H9 (cell line): ENCODE data around the gene SPAG6. TPM values are rescaled to one million over a fixed set of nuclear protein-coding genes. Genes with fewer than 3 reads are reported as not detected.
A peak's percentile ranks its signal among the peaks of the same experiment; 100 is the strongest.

ENCODE experiments used
- DNase-seq: peaks from one replicate; pipeline ENCODE4 v3.0.0-alpha.2; 2017
- H2AFZ ChIP-seq: one replicate; pipeline ENCODE4 v1.6.1; 2013; ENCODE audit warnings: mild to moderate bottlenecking, low read length, control low read depth, moderate library complexity
- H2AK5ac ChIP-seq: 2 replicates; pipeline ENCODE4 v1.6.1; 2013; ENCODE audit warnings: low read length, control low read depth, mixed read lengths; ENCODE audit not compliant: insufficient read length
- H2BK120ac ChIP-seq: one replicate; pipeline ENCODE4 v1.6.1; 2013; ENCODE audit warnings: low read depth, mild to moderate bottlenecking, low read length, control low read depth, inconsistent platforms; ENCODE audit not compliant: poor library complexity, severe bottlenecking
- H2BK12ac ChIP-seq: 2 replicates; pipeline ENCODE4 v1.6.1; 2013; ENCODE audit warnings: low read length, control low read depth, mixed read lengths, low read depth; ENCODE audit not compliant: insufficient read length
- H2BK15ac ChIP-seq: 2 replicates; pipeline ENCODE4 v1.6.1; 2013; ENCODE audit warnings: low read depth, low read length, control low read depth
- H2BK20ac ChIP-seq: one replicate; pipeline ENCODE4 v1.6.1; 2013; ENCODE audit warnings: low read depth, mild to moderate bottlenecking, low read length, control low read depth, inconsistent platforms; ENCODE audit not compliant: poor library complexity, severe bottlenecking
- H2BK5ac ChIP-seq: 2 replicates; pipeline ENCODE4 v1.6.1; 2013; ENCODE audit warnings: low read length, control low read depth, mixed read lengths; ENCODE audit not compliant: insufficient read length
- H3K14ac ChIP-seq: 2 replicates; pipeline ENCODE4 v1.6.1; 2013; ENCODE audit warnings: low read length, control low read depth; ENCODE audit not compliant: insufficient read depth
- H3K18ac ChIP-seq: 2 replicates; pipeline ENCODE4 v1.6.1; 2013; ENCODE audit warnings: low read depth, mild to moderate bottlenecking, mixed read lengths, low read length, control low read depth; ENCODE audit not compliant: insufficient read length
- H3K23ac ChIP-seq: 2 replicates; pipeline ENCODE4 v1.6.1; 2013; ENCODE audit warnings: low read length, control low read depth, mixed read lengths, low read depth; ENCODE audit not compliant: insufficient read length
- H3K23me2 ChIP-seq: 2 replicates; pipeline ENCODE4 v1.6.1; 2013; ENCODE audit warnings: low read depth, mild to moderate bottlenecking, mixed read lengths, low read length, control low read depth; ENCODE audit not compliant: insufficient read length, poor library complexity, severe bottlenecking
- H3K27ac ChIP-seq: 2 replicates; pipeline ENCODE4 v1.5.1; 2013; ENCODE audit warnings: low read length, control low read depth, mixed read lengths, low read depth; ENCODE audit not compliant: insufficient read length
- H3K27me3 ChIP-seq: 2 replicates; pipeline ENCODE4 v1.6.1; 2013; ENCODE audit warnings: low read length, control low read depth, inconsistent platforms; ENCODE audit not compliant: insufficient read depth
- H3K4ac ChIP-seq: 2 replicates; pipeline ENCODE4 v1.6.1; 2013; ENCODE audit warnings: low read depth, mild to moderate bottlenecking, control low read depth, inconsistent platforms, low read length, moderate library complexity
- H3K4me1 ChIP-seq: 2 replicates; pipeline ENCODE4 v1.6.1; 2013; ENCODE audit warnings: low read length, control low read depth, inconsistent platforms; ENCODE audit not compliant: insufficient read depth
- H3K4me2 ChIP-seq: 2 replicates; pipeline ENCODE4 v1.6.1; 2013; ENCODE audit warnings: low read length, control low read depth, mixed read lengths; ENCODE audit not compliant: insufficient read length, insufficient read depth
- H3K56ac ChIP-seq: 2 replicates; pipeline ENCODE4 v1.6.1; 2013; ENCODE audit warnings: low read depth, mild to moderate bottlenecking, mixed read lengths, low read length, control low read depth; ENCODE audit not compliant: insufficient read length
- H3K79me1 ChIP-seq: 2 replicates; pipeline ENCODE4 v1.6.1; 2013; ENCODE audit warnings: low read depth, mild to moderate bottlenecking, moderate library complexity, low read length, control low read depth, inconsistent platforms; ENCODE audit not compliant: insufficient read depth, poor library complexity, severe bottlenecking
- H3K79me2 ChIP-seq: 2 replicates; pipeline ENCODE4 v1.6.1; 2013; ENCODE audit warnings: low read length, control low read depth, inconsistent platforms; ENCODE audit not compliant: insufficient read depth
- H3K9ac ChIP-seq: 2 replicates; pipeline ENCODE4 v1.6.1; 2013; ENCODE audit warnings: low read length, control low read depth, mixed read lengths; ENCODE audit not compliant: insufficient read length; ENCODE audit errors: extremely low read depth
- H3K9me3 ChIP-seq: one replicate; pipeline ENCODE4 v1.6.1; 2013; ENCODE audit warnings: low read depth, low read length, inconsistent platforms; ENCODE audit not compliant: control insufficient read depth
- H3T11ph ChIP-seq: one replicate; pipeline ENCODE4 v1.6.1; 2013; ENCODE audit warnings: mild to moderate bottlenecking, low read length, control low read depth, inconsistent platforms
- H4K20me1 ChIP-seq: one replicate; pipeline ENCODE4 v1.6.1; 2013; ENCODE audit not compliant: control insufficient read depth, insufficient read length, insufficient read depth
- H4K5ac ChIP-seq: 2 replicates; pipeline ENCODE4 v1.6.1; 2013; ENCODE audit warnings: low read depth, mild to moderate bottlenecking, mixed read lengths, low read length, control low read depth; ENCODE audit not compliant: insufficient read length
- H4K8ac ChIP-seq: replicated peaks from 2 replicates; pipeline ENCODE4 v1.6.1; 2013; ENCODE audit warnings: low read length, control low read depth, mixed read lengths, low read depth; ENCODE audit not compliant: insufficient read length
- H4K91ac ChIP-seq: 2 replicates; pipeline ENCODE4 v1.6.1; 2013; ENCODE audit warnings: low read depth, mild to moderate bottlenecking, moderate library complexity, mixed read lengths, low read length, control low read depth; ENCODE audit not compliant: insufficient read length
- H3K27ac Mint-ChIP-seq, 3 experiments: 2 replicates in 2 of 3; 3 replicates in 1 of 3; pipeline ENCODE4 v1.8.0; 2020 to 2021; ENCODE audit warnings: mixed read lengths in 3 of 3, mild to moderate bottlenecking in 1 of 3, moderate library complexity in 1 of 3
- H3K27me3 Mint-ChIP-seq: 2 replicates; pipeline ENCODE4 v1.8.0; 2021; ENCODE audit warnings: low read depth, mild to moderate bottlenecking, moderate library complexity, mixed read lengths
- H3K36me3 Mint-ChIP-seq, 3 experiments: 2 replicates in 2 of 3; 3 replicates in 1 of 3; pipeline ENCODE4 v1.8.0; 2020 to 2021; ENCODE audit warnings: low read depth in 3 of 3, mixed read lengths in 3 of 3; ENCODE audit not compliant: insufficient read depth in 1 of 3
- H3K4me1 Mint-ChIP-seq, 2 experiments: 2 replicates each; pipeline ENCODE4 v1.8.0; 2020; ENCODE audit warnings: mixed read lengths in 2 of 2
- H3K4me3 Mint-ChIP-seq, 2 experiments: 2 replicates in 1 of 2; 3 replicates in 1 of 2; pipeline ENCODE4 v1.8.0; 2020 to 2021; ENCODE audit warnings: mild to moderate bottlenecking in 2 of 2, mixed read lengths in 2 of 2, moderate library complexity in 1 of 2
- H3K9me3 Mint-ChIP-seq, 2 experiments: 2 replicates in 1 of 2; 3 replicates in 1 of 2; pipeline ENCODE4 v1.8.0; 2020; ENCODE audit warnings: mild to moderate bottlenecking in 2 of 2, mixed read lengths in 2 of 2, moderate library complexity in 1 of 2
- WGBS: extraction: QIAGEN DNeasy Blood & Tissue Kit; methylation state at CpG from one replicate; pipeline ENCODE4 v1.1.7; 2013; ENCODE audit warnings: missing lambda C conversion rate, low lambda C conversion rate, mixed read lengths; ENCODE audit not compliant: insufficient read length; ENCODE audit errors: extremely low coverage; 5-methylcytosine and 5-hydroxymethylcytosine counted together
- total RNA-seq: library from RNA; stranded (reverse); gene quantifications from 2 replicates; pipeline ENCODE4 v1.2.1, GENCODE V29; 2021
- TF ChIP-seq, protein P1 (sequence below): fragments of 200-600 bp; sonication (generic); conservative IDR thresholded peaks from 3 replicates; pipeline ENCODE4 v1.8.0; 2021; ENCODE audit warnings: antibody characterized with exemption, mild to moderate bottlenecking

Gene SPAG6
- total RNA-seq, 1 experiment from 2014 or later: 0.24 TPM

DNA sequence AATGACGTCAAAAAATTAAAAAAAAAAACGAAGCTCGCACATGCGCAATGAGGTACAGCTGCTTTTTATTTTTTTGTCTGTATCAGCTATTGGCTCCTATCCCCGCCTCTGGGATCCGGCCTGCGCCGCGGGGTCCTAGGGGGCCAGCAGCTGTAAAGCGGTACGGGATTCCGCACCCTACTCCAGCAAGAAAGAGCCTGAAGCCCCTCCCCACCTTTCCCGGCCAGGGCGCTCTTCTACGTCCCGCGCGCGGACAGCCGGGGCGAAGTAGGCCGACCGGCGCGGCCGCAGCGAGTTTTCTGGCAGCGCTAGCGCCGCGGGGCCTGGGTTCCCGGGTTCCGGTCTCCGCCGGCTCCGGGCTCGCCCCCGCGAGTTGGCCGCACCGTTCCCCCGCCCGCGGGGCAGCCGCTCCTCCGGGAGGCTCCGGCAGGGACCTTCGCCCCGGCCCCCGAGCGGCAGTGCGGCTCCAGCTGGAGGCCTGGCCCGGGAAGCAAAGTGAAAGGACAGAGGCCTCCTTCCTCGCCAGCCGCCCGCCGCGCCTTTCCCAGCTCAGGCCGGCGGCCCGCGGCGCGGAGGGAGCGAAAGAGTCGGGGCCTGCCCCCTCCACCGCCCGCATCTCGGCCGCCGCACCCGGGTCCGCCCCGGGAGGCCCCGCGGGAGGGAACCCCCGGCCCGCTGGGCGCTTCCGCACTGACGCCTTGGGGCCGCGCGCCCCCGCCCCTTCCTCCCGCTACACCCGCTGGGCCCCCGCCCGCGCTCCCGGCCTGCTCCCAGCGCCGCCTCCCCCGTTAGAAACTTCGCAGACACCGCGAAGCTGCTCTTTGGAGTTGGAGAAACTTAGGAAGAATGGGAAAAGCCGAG is 4.7 kb upstream of the SPAG6 start:
- Histone ChIP-seq H3K9me3 (no peaks in the 10 kb centered on the region), H3K4ac (no peak overlapping the region), H3K56ac (no peak overlapping the region), H3K4me2 (peak overlapping the region; percentile 61), H3K9ac (no peak overlapping the region), H3K79me2 (no peaks in the 10 kb centered on the region), H4K91ac (no peak overlapping the region), H2BK20ac (no peak overlapping the region), H3T11ph (no peak overlapping the region), H3K4me1 (no peaks in the 10 kb centered on the region), H2AK5ac (no peak overlapping the region), H3K23ac (no peak overlapping the region), H2BK120ac (no peak overlapping the region), H3K27ac (no peak overlapping the region), H3K18ac (no peak overlapping the region), H3K14ac (no peak overlapping the region), H2BK5ac (no peak overlapping the region), H4K8ac (no peak overlapping the region), H4K20me1 (no peaks in the 10 kb centered on the region), H2AFZ (no peak overlapping the region), H3K27me3 (peaks cover 71% of the 10 kb centered on the region), H3K79me1 (no peaks in the 10 kb centered on the region), H4K5ac (no peak overlapping the region), H2BK12ac (no peak overlapping the region), H2BK15ac (no peak overlapping the region), H3K23me2 (peaks cover 16% of the 10 kb centered on the region)
- no CpG with 5 or more reads among the region's 98 CpGs for WGBS
- Mint-ChIP-seq H3K27ac (no peak overlapping the region), H3K27me3 (peaks cover 97% of the 10 kb centered on the region), H3K4me3 (peak overlapping the region; percentile 65 to 83), H3K9me3 (peaks cover 0 to 3% of the 10 kb centered on the region in 2 experiments; a peak in 3 of 5 replicates), H3K4me1 (peaks cover 5 to 14% of the 10 kb centered on the region in 2 experiments), H3K36me3 (no peaks in the 10 kb centered on the region)
- TF ChIP-seq, protein P1, sequence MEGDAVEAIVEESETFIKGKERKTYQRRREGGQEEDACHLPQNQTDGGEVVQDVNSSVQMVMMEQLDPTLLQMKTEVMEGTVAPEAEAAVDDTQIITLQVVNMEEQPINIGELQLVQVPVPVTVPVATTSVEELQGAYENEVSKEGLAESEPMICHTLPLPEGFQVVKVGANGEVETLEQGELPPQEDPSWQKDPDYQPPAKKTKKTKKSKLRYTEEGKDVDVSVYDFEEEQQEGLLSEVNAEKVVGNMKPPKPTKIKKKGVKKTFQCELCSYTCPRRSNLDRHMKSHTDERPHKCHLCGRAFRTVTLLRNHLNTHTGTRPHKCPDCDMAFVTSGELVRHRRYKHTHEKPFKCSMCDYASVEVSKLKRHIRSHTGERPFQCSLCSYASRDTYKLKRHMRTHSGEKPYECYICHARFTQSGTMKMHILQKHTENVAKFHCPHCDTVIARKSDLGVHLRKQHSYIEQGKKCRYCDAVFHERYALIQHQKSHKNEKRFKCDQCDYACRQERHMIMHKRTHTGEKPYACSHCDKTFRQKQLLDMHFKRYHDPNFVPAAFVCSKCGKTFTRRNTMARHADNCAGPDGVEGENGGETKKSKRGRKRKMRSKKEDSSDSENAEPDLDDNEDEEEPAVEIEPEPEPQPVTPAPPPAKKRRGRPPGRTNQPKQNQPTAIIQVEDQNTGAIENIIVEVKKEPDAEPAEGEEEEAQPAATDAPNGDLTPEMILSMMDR: no peak
- DNase-seq: peak; percentile 72
